Measurements from ENCODE around the gene PANK1. TPM values are rescaled to one million over a fixed set of nuclear protein-coding genes. Genes with fewer than 3 reads are reported as not detected.

The PANK1 gene
- total RNA-seq, 4 donors from 2014 or later = 7.3 to 16.3 (median 9.0) TPM

- in situ Hi-C loops (cut with MboI; ENCODE audit: low sequenced_read_pairs in 4 of 4) (no loop called here), intact Hi-C loops (cut with DNase I; ENCODE audit: low total_unique reads) (no loop called here)
- Histone ChIP-seq H3K36me3 (no peaks in the 10 kb centered on the region), H3K27me3 (no peaks in the 10 kb centered on the region), H3K9me3 (no peaks in the 10 kb centered on the region), H3K4me3 (no peak overlapping the region), H3K4me1 (peaks cover 0 to 13% of the 10 kb centered on the region in 2 donors), H3K27ac (peak overlapping the region in 1 of 4 donors; percentile 56)
- TF ChIP-seq POLR2A (IDR thresholded peaks at IDR 0.05) (no peak), CTCF (IDR thresholded peaks at IDR 0.05 in 4 of 5, conservative IDR thresholded peaks at IDR 0.05 in 1 of 5) (no peak)
- DNase-seq (no peak), ATAC-seq (peak in 1 of 2 donors; percentile 26)
These were observed 25.9 kb upstream of the PANK1 start for GRCh38 chr10:89670926-89671325.

GRCh38 chr10:89669985-89670384 lies 24.9 kb upstream of the PANK1 start:
- Histone ChIP-seq H3K27me3 (no peaks in the 10 kb centered on the region), H3K9me3 (no peaks in the 10 kb centered on the region), H3K27ac (no peak overlapping the region), H3K4me1 (peaks cover 0 to 15% of the 10 kb centered on the region in 2 donors), H3K4me3 (no peak overlapping the region), H3K36me3 (no peaks in the 10 kb centered on the region)
- no peak for ATAC-seq
- TF ChIP-seq CTCF (IDR thresholded peaks at IDR 0.05 in 4 of 5, conservative IDR thresholded peaks at IDR 0.05 in 1 of 5) (no peak), POLR2A (IDR thresholded peaks at IDR 0.05) (no peak)
- in situ Hi-C loops (cut with MboI; ENCODE audit: low sequenced_read_pairs in 4 of 4) (no loop called here), intact Hi-C loops (cut with DNase I; ENCODE audit: low total_unique reads) (no loop called here)
- no peak for DNase-seq

GRCh38 chr10:89668386-89669071 lies 23.5 kb upstream of the PANK1 start:
- peaks cover 5 to 28% of the 10 kb centered on the region in 2 donors for H3K4me1 ChIP-seq
- H3K9me3 ChIP-seq = no peaks in the 10 kb centered on the region
- TF ChIP-seq CTCF (IDR thresholded peaks at IDR 0.05 in 4 of 5, conservative IDR thresholded peaks at IDR 0.05 in 1 of 5) (no peak), POLR2A (IDR thresholded peaks at IDR 0.05) (no peak)
- H3K36me3 ChIP-seq = no peaks in the 10 kb centered on the region
- DNase-seq = no peak
- in situ Hi-C loops (cut with MboI; ENCODE audit: low sequenced_read_pairs in 4 of 4) = no loop called here
- ATAC-seq = no peak
- H3K27me3 ChIP-seq = no peaks in the 10 kb centered on the region
- no peak overlapping the region for H3K27ac ChIP-seq
- no peak overlapping the region for H3K4me3 ChIP-seq
- intact Hi-C loops (cut with DNase I; ENCODE audit: low total_unique reads) = no loop called here

GRCh38 chr10:89666138-89666537 lies 21.1 kb upstream of the PANK1 start:
- H3K4me3 ChIP-seq = no peak overlapping the region
- H3K36me3 ChIP-seq = no peaks in the 10 kb centered on the region
- no peak for ATAC-seq
- H3K27me3 ChIP-seq = no peaks in the 10 kb centered on the region
- TF ChIP-seq CTCF (IDR thresholded peaks at IDR 0.05 in 4 of 5, conservative IDR thresholded peaks at IDR 0.05 in 1 of 5) (no peak), POLR2A (IDR thresholded peaks at IDR 0.05) (no peak)
- intact Hi-C loops (cut with DNase I; ENCODE audit: low total_unique reads) = no loop called here
- in situ Hi-C loops (cut with MboI; ENCODE audit: low sequenced_read_pairs in 4 of 4) = no loop called here
- peaks cover 15 to 35% of the 10 kb centered on the region in 2 donors for H3K4me1 ChIP-seq
- no peak for DNase-seq
- H3K27ac ChIP-seq = no peak overlapping the region
- H3K9me3 ChIP-seq = no peaks in the 10 kb centered on the region

- Histone ChIP-seq H3K9me3 (no peaks in the 10 kb centered on the region), H3K27me3 (no peaks in the 10 kb centered on the region), H3K4me3 (no peak overlapping the region), H3K27ac (peak overlapping the region in 1 of 4 donors; percentile 87), H3K4me1 (peaks cover 15 to 27% of the 10 kb centered on the region in 2 donors), H3K36me3 (no peaks in the 10 kb centered on the region)
- TF ChIP-seq POLR2A (IDR thresholded peaks at IDR 0.05) = no peak
- TF ChIP-seq CTCF (IDR thresholded peaks at IDR 0.05 in 4 of 5, conservative IDR thresholded peaks at IDR 0.05 in 1 of 5) = peak in 1 of 5 experiments; percentile 13
- intact Hi-C loops (cut with DNase I; ENCODE audit: low total_unique reads) (no loop called here), in situ Hi-C loops (cut with MboI; ENCODE audit: low sequenced_read_pairs in 4 of 4) (no loop called here)
- no peak for DNase-seq
- no peak for ATAC-seq
These were observed 20.3 kb upstream of the PANK1 start for GRCh38 chr10:89665302-89665701.

Data from gastrocnemius medialis (tissue), 4 donors.